GM19099 (cell line): Measurements from ENCODE around the gene CLEC10A.

Experiments used
- POLR2A ChIP-seq: IDR thresholded peaks from 3 replicates; pipeline ENCODE4 v1.6.1; 2011; ENCODE audit warnings: low read depth; ENCODE audit not compliant: insufficient read length; ENCODE audit errors: extremely low read depth

Gene CLEC10A

DNA sequence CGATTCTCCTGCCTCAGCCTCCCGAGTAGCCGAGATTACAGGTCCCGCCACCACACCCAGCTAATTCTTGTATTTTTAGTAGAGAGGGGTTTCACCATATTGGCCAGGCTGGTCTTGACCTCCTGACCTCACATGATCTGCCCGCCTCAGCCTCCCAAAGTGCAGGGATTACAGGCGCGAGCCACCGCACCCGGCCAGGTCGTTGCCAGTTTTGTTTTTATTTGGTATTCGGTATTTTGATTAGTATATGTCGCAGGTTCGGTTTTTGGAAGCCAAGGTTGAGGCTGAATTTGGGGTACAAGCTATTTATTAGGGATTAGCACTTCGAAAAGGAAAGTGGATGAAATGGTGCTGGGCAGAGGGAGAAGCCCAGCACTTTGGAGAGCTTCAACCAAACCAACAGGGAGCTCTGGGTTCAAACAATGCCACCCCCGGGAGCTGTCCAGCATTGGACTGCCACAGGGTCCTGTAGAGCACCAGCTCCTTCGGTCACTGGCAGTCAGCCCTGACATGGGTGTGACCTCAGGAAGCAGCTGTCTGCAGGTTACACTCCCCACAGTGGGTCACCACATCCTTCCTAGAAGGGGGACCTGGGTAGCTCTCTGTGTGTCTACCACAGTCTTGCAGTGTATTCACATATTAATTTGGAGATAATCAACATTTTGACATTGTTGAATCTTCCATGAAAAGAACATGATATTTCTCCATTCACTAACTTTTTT is 1.5 kb upstream of the CLEC10A start:
- no peak for TF ChIP-seq POLR2A

DNA sequence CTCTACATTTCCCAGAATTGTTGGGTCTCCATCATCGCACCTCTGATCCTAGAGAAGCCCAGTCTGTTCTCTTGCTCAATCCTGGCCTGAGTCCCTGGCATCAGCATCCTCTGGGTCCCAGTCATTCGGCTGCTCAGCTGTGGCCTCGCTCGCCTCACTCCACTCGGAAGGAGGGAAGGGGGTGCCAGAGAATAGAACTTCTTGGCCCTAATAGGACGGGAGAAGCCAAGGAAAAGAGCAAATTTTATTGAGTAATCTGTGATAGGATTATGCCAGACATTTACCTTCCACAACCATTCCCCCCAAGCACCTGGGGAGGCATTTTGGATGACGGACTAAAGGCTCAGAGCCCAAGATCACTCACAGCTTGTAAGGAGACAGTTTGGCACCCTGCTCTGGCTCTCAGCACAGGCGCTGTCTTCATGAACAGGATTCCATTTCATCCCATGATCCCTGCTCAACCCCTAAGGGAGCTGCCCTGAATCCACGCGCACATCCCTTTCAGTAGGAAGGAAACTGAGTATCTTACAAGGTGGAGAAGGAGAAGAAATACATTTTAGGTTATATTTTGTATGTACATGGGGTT is 498 bp upstream of the CLEC10A start:
- TF ChIP-seq POLR2A = no peak

DNA sequence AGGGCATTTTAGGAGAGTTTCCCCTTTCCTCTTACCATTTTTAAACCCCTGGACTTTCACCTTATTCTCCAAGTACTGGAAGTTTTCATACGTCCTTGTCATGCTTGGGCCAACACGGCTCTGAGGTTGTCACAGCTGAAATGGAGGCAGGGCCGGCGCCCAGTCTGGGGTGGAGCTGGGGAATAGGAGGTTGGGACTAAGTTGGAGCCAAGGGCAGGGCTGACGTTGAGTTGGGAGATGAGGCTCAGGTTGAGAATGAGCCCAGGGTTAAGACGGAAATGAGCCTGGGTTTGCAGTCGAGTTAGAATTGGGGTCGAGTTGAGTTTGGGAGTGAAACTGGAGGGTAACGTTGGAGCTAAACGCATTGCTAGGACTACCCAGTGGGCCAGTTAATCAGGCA is 1.3 kb downstream of the CLEC10A start:
- TF ChIP-seq POLR2A = no peak

DNA sequence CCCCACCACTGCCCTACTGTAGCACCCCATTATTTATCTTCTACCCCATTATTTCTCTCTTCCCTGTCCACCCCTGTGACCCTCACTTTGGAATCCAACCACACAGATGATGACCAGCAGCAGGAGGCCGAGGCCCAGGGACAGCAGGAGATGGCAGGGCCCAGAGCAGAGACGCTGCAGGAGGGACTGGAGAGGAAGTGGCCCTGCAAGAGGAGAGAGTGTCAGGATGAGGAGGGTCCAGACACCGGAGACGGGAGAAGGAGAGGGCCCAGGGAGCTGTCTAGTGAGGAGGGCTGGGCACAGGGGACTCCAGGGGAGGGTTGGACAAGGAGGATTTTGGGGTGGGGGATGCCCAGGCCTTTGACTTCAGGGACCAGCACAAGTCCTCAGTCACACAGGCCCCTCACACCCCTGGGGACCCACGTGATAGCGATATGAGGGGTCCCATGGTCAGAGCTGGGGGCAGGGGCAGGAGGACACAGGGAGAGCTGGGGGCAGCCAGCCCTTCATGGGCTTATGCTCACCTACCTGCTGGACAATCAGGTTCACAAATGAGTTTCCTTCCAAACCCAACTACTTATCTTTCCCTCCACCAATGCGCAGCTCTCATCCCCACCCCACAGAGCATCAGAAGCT is 2.0 kb downstream of the CLEC10A start:
- no peak for TF ChIP-seq POLR2A

DNA sequence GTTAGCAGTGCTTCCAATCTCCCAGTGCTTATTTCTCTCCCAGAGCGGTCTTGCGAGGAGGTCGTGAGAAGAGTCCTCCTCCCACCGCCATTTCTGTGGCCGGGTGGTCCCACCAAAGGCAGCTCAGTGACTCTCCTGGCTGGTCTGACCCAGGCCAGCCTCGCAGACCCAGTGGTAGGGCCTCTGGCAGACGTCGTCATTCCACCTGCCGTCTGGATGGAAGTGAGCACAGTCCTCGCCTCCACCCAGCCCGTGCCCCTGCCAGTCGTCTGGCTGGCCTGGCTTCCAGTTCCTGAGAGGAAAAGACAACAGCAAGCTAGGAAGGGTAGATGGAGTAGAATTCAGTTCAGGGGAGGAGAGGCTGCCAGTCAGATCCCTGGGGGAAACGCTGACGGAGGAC is 5.1 kb downstream of the CLEC10A start:
- TF ChIP-seq POLR2A = no peak

DNA sequence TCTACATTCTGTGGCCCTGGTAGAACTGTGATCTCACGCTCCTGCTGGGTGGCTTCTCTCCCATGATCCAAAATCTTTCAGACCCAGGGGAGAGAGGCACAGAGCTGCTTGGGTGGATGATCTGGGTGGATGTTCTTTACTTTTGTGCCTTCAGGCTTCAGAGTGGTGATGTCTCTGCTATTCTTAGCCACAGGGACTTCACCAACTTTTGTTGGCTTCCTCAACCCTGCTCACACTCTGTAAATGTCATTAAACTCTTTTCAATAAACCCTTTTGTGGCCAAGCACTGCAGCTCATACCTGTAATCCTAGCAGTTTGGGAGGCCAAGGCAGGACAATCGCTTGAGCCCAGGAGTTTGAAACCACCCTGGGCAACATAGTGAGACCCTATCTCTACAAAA is 7.6 kb downstream of the CLEC10A start:
- TF ChIP-seq POLR2A = no peak

DNA sequence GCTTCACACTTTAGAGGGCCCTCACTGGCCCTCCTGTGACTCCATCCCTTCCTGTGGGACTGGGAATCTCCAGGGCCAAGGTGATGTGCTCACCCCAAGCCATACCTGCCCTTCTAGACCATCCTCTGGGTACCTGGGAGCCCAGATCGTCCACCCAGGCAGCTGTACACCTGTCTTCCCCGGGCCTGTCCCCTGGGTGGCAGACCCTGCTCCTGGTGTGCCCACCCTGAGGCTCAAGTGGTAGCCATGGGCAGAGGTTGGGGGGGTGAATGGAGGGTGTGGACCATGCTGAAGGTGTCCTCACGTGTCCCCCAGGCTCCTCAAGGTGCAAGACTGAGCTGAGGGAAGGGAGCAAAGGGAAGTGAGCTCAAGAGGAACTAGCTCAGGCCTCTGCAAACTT is 9.3 kb downstream of the CLEC10A start:
- TF ChIP-seq POLR2A = no peak

DNA sequence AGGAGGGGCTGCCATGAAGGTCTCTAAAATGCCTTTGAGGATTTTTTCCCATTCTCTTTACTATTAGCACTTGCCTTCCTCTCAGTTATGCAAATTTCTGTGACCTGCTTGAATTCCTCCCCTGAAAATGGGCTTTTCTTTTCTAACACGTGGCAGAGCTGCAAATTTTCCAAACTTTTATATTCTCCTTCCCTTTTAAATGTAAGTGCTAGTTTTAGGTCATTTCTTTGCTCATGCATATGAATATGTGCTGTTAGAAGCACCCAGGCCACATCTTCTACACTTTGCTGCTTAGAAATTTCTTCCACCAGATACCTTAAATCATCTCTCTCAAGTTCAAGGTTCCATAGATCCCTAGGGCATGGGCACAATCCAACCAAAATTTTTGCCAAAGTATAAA is 11.8 kb downstream of the CLEC10A start:
- no peak for TF ChIP-seq POLR2A

DNA sequence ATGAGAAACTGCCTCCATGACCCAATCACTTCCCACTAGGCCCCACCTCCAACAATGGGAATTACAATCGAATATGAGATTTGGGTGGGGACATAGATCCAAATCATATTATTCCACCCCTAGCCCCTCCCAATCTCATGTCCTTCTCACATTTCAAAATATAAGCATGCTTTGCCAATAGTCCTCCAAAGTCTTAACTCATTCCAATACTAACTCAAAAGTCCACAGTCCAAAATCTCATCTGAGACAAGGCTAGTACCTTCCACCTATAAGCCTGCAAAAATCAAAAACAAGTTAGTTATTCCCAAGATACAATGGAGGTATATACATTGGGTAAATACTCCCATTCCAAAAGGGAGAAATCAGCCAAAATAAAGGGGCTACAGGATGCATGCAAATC is 12.9 kb downstream of the CLEC10A start:
- TF ChIP-seq POLR2A = no peak

DNA sequence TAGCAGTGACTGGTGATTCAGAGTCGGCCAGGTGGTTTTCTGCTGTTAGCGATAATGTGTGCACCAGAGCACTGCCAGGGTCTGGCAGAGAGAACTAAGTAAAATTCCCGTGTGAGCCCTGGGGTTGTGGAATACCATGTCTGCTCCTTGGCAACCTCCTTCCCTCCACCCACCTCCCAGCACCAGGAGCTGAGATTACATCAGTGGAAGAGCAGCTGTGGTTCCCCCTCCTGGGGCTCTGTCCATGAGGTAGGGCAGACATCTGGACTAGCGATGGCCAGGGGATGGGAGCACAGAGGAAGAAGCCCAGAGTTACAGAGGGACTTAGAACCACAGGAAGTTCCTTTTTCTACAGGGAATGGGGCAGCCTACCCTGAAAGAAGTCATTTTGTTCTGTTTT is 15.8 kb downstream of the CLEC10A start:
- no peak for TF ChIP-seq POLR2A

DNA sequence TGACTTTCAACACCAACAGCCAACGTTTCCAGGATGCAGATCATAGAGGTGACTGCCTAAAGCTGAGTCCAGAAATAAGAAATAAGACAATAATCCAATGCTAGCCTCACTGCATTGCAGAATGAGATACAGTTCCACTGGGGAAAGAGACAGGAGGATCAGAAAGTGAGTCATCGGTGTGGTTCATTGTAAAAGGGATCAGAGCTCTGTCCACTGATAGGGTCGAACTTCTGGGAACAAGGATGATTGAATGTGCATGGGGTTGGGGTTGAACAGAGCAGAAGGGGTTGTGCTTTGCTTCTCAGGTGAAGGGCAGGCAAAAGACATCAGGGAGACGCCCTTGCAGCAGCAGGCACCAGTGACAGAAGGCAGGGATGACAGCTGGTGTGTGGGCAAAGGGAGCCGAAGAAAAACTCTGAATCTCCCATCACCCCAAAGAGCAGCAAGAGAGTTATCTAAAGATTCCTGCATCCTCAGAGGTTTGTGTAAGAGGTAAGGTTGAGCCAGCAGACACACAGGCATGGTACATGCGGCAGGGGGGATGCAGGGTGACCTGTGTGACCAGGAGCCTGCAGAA is 16.4 kb downstream of the CLEC10A start:
- TF ChIP-seq POLR2A = no peak

DNA sequence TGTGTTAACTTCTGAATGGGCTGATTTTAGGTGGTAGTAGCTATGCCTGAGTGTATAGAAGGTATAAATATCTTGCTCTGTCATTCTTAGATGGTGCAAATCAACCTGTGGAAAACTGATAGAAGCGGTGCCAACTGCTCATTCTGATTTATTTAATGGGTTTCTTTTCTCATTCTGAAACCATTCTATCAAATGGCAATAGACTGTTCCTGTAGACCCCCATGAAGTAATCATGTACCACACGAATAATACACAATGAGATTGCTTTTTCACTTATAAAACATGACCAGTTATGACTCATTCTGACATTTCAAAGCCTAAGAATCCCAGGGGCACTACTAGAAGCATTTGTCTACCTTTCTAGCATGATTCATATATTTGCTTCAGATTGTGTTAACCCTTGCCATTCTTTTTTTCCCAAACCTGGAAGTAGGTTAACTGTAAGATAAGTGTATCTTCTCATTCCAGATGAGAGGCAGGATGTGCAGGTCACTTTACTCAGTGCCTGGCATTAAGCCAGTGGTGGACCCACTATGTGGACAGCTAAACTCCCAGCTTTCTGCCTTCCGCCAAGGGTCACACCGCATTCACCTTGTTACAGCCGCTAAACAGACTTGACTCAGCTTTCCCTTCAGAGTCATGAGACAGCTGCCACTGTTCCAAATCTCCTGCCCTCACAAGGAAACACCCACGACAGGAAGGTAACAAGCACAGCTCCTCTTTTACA is 19.7 kb downstream of the CLEC10A start:
- TF ChIP-seq POLR2A = no peak

DNA sequence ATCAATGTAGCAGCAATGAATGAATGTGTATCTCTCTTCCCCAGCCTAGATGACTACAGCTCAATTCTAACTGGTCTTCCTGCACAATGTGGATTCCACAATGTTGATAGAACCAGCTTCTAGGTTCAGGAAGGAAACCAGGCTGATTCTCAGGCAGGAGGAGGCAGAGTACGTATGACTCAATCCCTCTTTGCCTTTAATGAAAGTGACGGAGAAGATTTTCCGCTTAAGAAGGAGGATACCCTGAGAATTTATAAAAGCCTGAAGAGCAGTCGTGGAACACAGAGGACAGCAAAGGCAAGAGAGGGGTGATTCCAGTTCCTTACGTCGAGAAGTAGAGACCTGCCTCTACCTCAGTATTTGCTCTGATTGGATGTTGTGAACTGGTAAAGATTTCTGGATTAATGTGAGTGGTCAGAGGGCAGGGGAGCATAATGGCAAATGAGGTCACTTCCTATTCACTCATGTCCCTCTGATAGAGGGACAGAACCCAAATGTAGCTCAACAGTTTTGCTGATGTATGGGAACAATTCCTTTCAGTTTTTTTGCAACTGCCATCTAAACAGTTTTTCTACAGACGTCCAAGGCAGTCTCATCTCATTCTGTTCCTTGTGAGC is 21.1 kb downstream of the CLEC10A start:
- no peak for TF ChIP-seq POLR2A

DNA sequence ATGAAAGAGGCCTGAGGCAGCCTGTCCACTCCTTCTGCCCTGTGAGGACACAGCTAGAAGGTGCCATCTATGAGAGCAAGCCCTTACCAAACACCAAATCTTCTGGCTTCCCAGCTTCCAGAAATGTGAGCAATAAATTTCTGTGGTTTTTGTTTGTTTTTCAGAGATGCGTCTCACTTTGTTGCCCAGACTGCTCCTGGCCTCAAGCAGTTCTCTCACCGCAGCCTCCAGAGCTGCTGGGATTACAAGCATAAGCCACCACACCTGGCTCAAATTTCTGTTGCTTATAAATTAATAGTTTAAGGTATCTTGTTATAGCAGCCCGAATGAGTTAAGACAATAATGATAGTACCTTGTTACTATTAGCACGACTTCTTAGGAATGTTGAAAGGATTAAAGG is 23.7 kb downstream of the CLEC10A start:
- no peak for TF ChIP-seq POLR2A

DNA sequence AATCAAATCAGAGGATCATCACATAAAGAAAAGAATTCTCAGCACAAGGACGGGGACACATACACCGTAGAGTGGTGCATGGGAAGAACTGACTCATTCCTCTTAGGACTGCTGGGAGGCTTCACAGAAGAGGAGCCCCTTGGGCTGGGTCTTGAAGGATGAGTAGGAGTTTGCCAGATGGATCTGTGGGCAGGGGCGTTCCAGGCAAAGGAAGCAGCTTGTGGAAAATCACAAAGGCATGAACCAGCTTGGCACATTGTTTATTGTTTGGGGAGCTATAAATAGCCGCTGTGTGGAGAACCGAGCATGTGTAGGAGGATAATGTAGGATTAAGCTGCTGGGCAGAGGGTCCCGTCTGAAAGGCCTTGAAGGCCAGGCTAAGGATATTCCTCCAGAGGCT is 31.1 kb downstream of the CLEC10A start:
- TF ChIP-seq POLR2A = no peak

DNA sequence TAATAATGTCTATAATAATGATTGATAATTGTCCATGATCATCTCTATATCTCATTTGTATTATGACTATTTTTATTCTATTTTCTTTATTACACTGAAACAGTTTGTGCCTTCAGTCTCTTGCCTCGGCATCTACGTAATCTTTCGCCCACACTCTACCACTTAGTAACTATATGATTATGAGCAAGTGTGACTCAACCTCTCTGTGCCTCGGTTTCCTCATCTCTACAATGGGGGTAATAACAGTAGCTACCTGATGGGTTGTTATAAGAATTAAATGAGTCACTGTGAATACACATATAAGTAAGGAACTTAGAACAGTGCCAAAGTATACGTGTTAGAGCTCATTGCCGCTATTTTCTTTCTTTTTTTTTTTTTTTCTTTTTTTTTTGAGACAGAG is 32.5 kb downstream of the CLEC10A start:
- TF ChIP-seq POLR2A = no peak
